Measurements from ENCODE around the gene ZNF532.

DNA sequence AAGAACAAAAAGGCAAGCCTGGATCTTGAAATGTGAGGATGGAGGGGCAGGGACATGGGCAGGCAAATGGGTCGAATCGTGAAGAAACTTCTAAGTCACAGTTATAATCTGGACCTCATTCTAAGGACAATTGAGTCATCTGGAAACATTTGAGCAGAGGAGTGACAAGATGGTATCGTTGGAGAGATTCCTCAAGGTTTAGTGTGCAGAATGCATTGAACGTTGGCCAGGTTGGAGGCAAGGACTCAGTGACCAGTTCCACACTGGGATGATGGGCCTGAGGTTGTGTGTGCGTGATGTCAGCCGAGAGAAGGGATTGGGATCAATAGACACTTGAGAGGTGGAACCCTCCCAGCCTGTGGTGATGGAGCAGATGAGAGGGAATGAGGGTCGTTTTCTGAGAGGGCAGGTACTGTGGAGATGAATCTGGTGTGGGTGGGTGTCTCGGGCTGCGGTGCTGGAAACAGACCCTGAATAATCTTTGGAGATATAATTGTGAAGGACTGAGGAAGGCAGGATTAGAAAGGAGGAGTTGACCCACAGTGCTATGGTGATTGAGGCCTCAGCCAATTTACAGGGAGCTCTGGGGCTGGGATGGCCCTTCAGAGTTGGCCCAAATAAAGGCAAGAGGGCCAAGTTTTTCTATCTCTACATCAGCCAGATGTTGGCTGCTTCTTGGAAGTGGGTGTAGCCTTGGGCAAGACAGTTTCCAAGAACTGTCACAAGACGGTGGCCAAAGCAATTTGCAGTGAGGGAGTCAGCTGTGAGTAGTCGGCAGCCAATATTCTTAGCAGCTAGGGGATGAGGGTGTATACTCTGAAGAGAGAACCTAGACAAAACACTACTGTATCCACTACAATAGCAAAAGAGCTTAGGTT, 5.8 kb upstream of the ZNF532 start:
- TF ChIP-seq, protein P1, sequence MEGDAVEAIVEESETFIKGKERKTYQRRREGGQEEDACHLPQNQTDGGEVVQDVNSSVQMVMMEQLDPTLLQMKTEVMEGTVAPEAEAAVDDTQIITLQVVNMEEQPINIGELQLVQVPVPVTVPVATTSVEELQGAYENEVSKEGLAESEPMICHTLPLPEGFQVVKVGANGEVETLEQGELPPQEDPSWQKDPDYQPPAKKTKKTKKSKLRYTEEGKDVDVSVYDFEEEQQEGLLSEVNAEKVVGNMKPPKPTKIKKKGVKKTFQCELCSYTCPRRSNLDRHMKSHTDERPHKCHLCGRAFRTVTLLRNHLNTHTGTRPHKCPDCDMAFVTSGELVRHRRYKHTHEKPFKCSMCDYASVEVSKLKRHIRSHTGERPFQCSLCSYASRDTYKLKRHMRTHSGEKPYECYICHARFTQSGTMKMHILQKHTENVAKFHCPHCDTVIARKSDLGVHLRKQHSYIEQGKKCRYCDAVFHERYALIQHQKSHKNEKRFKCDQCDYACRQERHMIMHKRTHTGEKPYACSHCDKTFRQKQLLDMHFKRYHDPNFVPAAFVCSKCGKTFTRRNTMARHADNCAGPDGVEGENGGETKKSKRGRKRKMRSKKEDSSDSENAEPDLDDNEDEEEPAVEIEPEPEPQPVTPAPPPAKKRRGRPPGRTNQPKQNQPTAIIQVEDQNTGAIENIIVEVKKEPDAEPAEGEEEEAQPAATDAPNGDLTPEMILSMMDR (IDR thresholded peaks at IDR 0.05) = no peak
- peak in 2 of 3 donors; percentile 63 to 74 for TF ChIP-seq POLR2AphosphoS5 (IDR thresholded peaks at IDR 0.05)
